GM23248 (cell line): ENCODE data around the gene EML2.

Experiments used
- EZH2 ChIP-seq: fragments of 200-600 bp; sonication (generic); IDR thresholded peaks from 2 replicates; pipeline ENCODE4 v1.6.1; 2018; ENCODE audit warnings: antibody characterized with exemption, mild to moderate bottlenecking; ENCODE audit not compliant: insufficient read depth, poor library complexity, severe bottlenecking
- EZH2phosphoT487 ChIP-seq: fragments of 200-600 bp; sonication (generic); IDR thresholded peaks from 2 replicates; pipeline ENCODE4 v1.6.1; 2018; ENCODE audit warnings: antibody characterized with exemption, moderate library complexity, mild to moderate bottlenecking, low read depth; ENCODE audit not compliant: insufficient read depth

- TF ChIP-seq EZH2 (no peak), EZH2phosphoT487 (no peak)
These were observed 49.4 kb downstream of the EML2 start for GRCh38 chr19:45589768-45590167.
